Lung (tissue), 12 donors: ENCODE data around the gene BAG2. TPM values are rescaled to one million over a fixed set of nuclear protein-coding genes. Genes with fewer than 3 reads are reported as not detected.

Experiments
- ATAC-seq: fragments of 200-7000 bp; cut with Tn5 transposase; one replicate; pipeline ENCODE4 v1.9.1; 2020; ENCODE audit warnings: moderate number of reproducible peaks; ENCODE audit not compliant: insufficient read depth, low FRiP score
- DNase-seq, 3 donors: peaks; one replicate each; pipeline ENCODE4 v3.0.0-alpha.2; 2013 to 2017
- H3K27ac ChIP-seq, 2 donors: one replicate each; pipeline ENCODE4 v1.5.1; 2013; ENCODE audit warnings: mild to moderate bottlenecking in 2 of 2, moderate library complexity in 2 of 2, control low read depth in 1 of 2, inconsistent platforms in 1 of 2, low read depth in 1 of 2, low read length in 1 of 2
- H3K27me3 ChIP-seq, 3 donors: one replicate each; pipeline ENCODE4 v1.5.1; 2013; ENCODE audit warnings: low read length in 2 of 3; ENCODE audit not compliant: control insufficient read depth in 3 of 3, insufficient read depth in 3 of 3
- H3K36me3 ChIP-seq, 4 donors: one replicate each; pipeline ENCODE4 v1.5.1; 2013; ENCODE audit warnings: low read length in 4 of 4, mild to moderate bottlenecking in 1 of 4, moderate library complexity in 1 of 4; ENCODE audit not compliant: control insufficient read depth in 4 of 4, insufficient read depth in 4 of 4
- H3K4me1 ChIP-seq, 5 donors: one replicate each; pipeline ENCODE4 v1.5.1; 2013; ENCODE audit warnings: low read length in 5 of 5, mild to moderate bottlenecking in 2 of 5, moderate library complexity in 1 of 5; ENCODE audit not compliant: control insufficient read depth in 5 of 5, insufficient read depth in 5 of 5
- H3K4me3 ChIP-seq: one replicate; pipeline ENCODE4 v1.5.1; 2013; ENCODE audit warnings: mild to moderate bottlenecking, control low read depth, moderate library complexity
- H3K9ac ChIP-seq, 2 donors: one replicate each; pipeline ENCODE4 v1.5.1; 2013; ENCODE audit warnings: low read length in 2 of 2, control low read depth in 1 of 2; ENCODE audit not compliant: insufficient read depth in 1 of 2
- H3K9me3 ChIP-seq, 4 donors: one replicate each; pipeline ENCODE4 v1.5.1; 2013; ENCODE audit warnings: low read length in 3 of 4, mild to moderate bottlenecking in 1 of 4, moderate library complexity in 1 of 4; ENCODE audit not compliant: control insufficient read depth in 4 of 4, insufficient read depth in 3 of 4
- WGBS, 2 donors: extraction: QIAGEN DNeasy Blood & Tissue Kit; methylation state at CpG; one replicate each; pipeline ENCODE4 v1.1.7; 2013; 5-methylcytosine and 5-hydroxymethylcytosine counted together
- polyA plus RNA-seq, 2 donors: library from polyadenylated mRNA; stranded (reverse); fragments of 200-250 nt; gene quantifications; one replicate each; pipeline ENCODE4 v1.2.1, GENCODE V29; 2013
- total RNA-seq, 2 donors: library from RNA; depleted of rRNA in 1 of 2; stranded (reverse); fragments of >200 nt in 1 of 2; gene quantifications; one replicate each; pipeline ENCODE4 v1.2.1, GENCODE V29; 2014 to 2021
- TF ChIP-seq, protein P1 (sequence below): IDR thresholded peaks from 2 replicates; pipeline ENCODE4 v1.5.1; 2012; ENCODE audit warnings: mild to moderate bottlenecking; ENCODE audit errors: control extremely low read depth, extremely low read depth
- donor health status: control.
- donor health status: control.
- donor health status: Bipolar disorder and iron deficiency.
- donor health status: healthy.
- donor health status: DM: yes; HTN: yes; CAD: no.

The BAG2 gene
- total and polyA plus RNA-seq, 4 donors, result 2.4 to 8.0 (median 4.7) TPM

DNA sequence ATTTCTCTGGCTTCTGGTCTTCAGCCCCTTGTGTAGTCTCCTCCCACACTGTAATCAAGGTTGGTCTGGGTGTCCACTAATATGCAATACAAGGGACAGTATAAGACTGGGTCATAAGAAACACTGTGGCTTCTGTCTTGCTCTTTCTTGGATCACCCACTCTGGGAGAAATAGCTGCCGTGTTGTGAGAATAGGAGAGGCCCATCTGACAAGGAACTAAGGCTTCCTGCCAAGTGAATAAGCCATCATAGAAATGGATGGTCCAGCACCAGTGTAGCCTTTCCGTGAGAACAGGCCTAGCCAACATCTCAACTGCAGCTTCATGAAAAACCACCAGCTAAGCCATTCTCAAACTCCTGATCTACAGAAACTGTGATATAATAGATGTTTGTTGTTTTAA, 23.3 kb downstream of the BAG2 start:
- H3K4me1 ChIP-seq, result peaks cover 0 to 9% (median 6%) of the 10 kb centered on the region in 5 donors
- no peak overlapping the region for H3K4me3 ChIP-seq
- H3K27me3 ChIP-seq, result no peaks in the 10 kb centered on the region
- H3K27ac ChIP-seq, result no peak overlapping the region
- H3K9ac ChIP-seq, result no peak overlapping the region
- no peak for DNase-seq
- WGBS, 2 donors, result 84 to 90% methylated on average over 2 of the region's 2 CpGs
- peaks cover 0 to 10% (median 2%) of the 10 kb centered on the region in 4 donors for H3K36me3 ChIP-seq
- TF ChIP-seq, protein P1, sequence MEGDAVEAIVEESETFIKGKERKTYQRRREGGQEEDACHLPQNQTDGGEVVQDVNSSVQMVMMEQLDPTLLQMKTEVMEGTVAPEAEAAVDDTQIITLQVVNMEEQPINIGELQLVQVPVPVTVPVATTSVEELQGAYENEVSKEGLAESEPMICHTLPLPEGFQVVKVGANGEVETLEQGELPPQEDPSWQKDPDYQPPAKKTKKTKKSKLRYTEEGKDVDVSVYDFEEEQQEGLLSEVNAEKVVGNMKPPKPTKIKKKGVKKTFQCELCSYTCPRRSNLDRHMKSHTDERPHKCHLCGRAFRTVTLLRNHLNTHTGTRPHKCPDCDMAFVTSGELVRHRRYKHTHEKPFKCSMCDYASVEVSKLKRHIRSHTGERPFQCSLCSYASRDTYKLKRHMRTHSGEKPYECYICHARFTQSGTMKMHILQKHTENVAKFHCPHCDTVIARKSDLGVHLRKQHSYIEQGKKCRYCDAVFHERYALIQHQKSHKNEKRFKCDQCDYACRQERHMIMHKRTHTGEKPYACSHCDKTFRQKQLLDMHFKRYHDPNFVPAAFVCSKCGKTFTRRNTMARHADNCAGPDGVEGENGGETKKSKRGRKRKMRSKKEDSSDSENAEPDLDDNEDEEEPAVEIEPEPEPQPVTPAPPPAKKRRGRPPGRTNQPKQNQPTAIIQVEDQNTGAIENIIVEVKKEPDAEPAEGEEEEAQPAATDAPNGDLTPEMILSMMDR, result no peak
- no peaks in the 10 kb centered on the region for H3K9me3 ChIP-seq
- ATAC-seq, result no peak

GRCh38 chr6:57198926-57199636, 27.0 kb downstream of the BAG2 start:
- H3K9ac ChIP-seq, result no peak overlapping the region
- H3K27ac ChIP-seq, result no peak overlapping the region
- no peak overlapping the region for H3K4me3 ChIP-seq
- H3K36me3 ChIP-seq, result peaks cover 0 to 2% (median 0%) of the 10 kb centered on the region in 4 donors
- ATAC-seq (no peak), DNase-seq (peak; percentile 41 to 64 (median 52))
- peaks cover 0 to 4% (median 0%) of the 10 kb centered on the region in 5 donors for H3K4me1 ChIP-seq
- TF ChIP-seq, protein P1, result no peak
- no peaks in the 10 kb centered on the region for H3K9me3 ChIP-seq
- H3K27me3 ChIP-seq, result no peaks in the 10 kb centered on the region
- 67 to 83% methylated on average over 6 of the region's 6 CpGs for WGBS, 2 donors

DNA sequence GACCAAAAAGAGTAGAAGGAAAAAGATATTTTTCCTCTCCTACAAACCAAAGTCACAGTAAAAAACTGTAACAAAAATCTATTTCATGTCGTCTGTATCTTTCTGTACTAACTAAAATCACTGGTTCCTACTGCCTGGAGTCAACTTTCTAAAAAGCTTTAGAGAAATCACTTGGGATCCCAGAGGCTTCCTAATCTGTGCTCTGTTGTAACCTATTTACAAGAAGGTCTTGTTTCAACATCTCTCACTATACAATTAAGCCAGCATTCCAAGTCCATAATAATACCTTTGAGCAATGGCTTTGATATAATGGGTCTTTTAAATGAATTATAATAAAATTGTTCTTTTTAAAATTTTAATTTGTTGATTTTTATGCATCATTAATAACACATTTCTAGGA, 29.6 kb downstream of the BAG2 start:
- no peak overlapping the region for H3K4me3 ChIP-seq
- peaks cover 0 to 4% (median 1%) of the 10 kb centered on the region in 4 donors for H3K36me3 ChIP-seq
- no peak overlapping the region for H3K27ac ChIP-seq
- 88 to 94% methylated on average over 1 of the region's 1 CpG for WGBS, 2 donors
- no peak overlapping the region for H3K9ac ChIP-seq
- TF ChIP-seq, protein P1, result no peak
- ATAC-seq, result no peak
- peaks cover 0 to 2% (median 0%) of the 10 kb centered on the region in 5 donors for H3K4me1 ChIP-seq
- H3K9me3 ChIP-seq, result no peaks in the 10 kb centered on the region
- no peak for DNase-seq
- H3K27me3 ChIP-seq, result no peaks in the 10 kb centered on the region
